Measurements from ENCODE around the gene SIRT3.
A peak's percentile ranks its signal among the peaks of the same experiment; 100 is the strongest.
"Not testable (repeated sequence)": the region's sequence is repeated elsewhere in the genome, so short reads cannot be mapped to it uniquely, and the experiment has no call there.

Gene SIRT3

GRCh38 chr11:269146-269890 is 33.2 kb upstream of the SIRT3 start:
- TF ChIP-seq CTCF (IDR thresholded peaks at IDR 0.05), result no peak
- no peak for DNase-seq (ENCODE audit: low spot score)
- Histone ChIP-seq H3K4me3 (peak overlapping the region; percentile 16), H3K27ac (peak overlapping the region in 1 of 2 donors; percentile 83)

GRCh38 chr11:268716-269145 is 32.6 kb upstream of the SIRT3 start:
- Histone ChIP-seq H3K4me3 (peak overlapping the region; percentile 61), H3K27ac (peak overlapping the region in 1 of 2 donors; percentile 83)
- not testable (repeated sequence) for DNase-seq (ENCODE audit: low spot score)

GRCh38 chr11:267491-267994 is 31.4 kb upstream of the SIRT3 start:
- no peak for TF ChIP-seq CTCF (IDR thresholded peaks at IDR 0.05)
- Histone ChIP-seq H3K4me3 (peak overlapping the region; percentile 61), H3K27ac (peak overlapping the region; percentile 42 to 83)
- DNase-seq (ENCODE audit: low spot score), result no peak

- no peak for DNase-seq (ENCODE audit: low spot score)
Observed at GRCh38 chr11:266676-267439, 30.7 kb upstream of the SIRT3 start.

GRCh38 chr11:261624-262023 is 25.5 kb upstream of the SIRT3 start:
- Histone ChIP-seq H3K27ac (no peak overlapping the region), H3K4me3 (no peak overlapping the region)
- no peak for TF ChIP-seq CTCF (IDR thresholded peaks at IDR 0.05)
- no peak for DNase-seq (ENCODE audit: low spot score)

More at GRCh38 chr11:266676-267439, 30.7 kb upstream of the SIRT3 start:
- Histone ChIP-seq H3K4me3 (no peak overlapping the region), H3K27ac (no peak overlapping the region)
- TF ChIP-seq CTCF (IDR thresholded peaks at IDR 0.05), result no peak

- H3K4me3 ChIP-seq, result no peak overlapping the region
Observed at GRCh38 chr11:259413-259812, 23.3 kb upstream of the SIRT3 start.

More at GRCh38 chr11:259413-259812, 23.3 kb upstream of the SIRT3 start:
- no peak overlapping the region for H3K27ac ChIP-seq
- TF ChIP-seq CTCF (IDR thresholded peaks at IDR 0.05), result no peak
- no peak for DNase-seq (ENCODE audit: low spot score)
